K562 (cell line): Measurements from ENCODE around the gene GPR39. TPM values are rescaled to one million over a fixed set of nuclear protein-coding genes. Genes with fewer than 3 reads are reported as not detected.

Experiments
- ATAC-seq: fragments of 200-7000 bp; cut with Tn5 transposase; 3 replicates; pipeline ENCODE4 v1.9.1; 2020; ENCODE audit warnings: moderate library complexity
- BruUV-seq: library from RNA; stranded (reverse); fragments of 400-500 nt; replicated peaks from 2 replicates; lab custom pipeline; 2021; lab: Mats Ljungman, UMichigan
- CTCF ChIA-PET: fragments of 300-600 bp; formaldehyde crosslinking; extraction: SDS; loops from one replicate; lab custom pipeline; 2021; ENCODE audit warnings: low intra/inter-chr PET ratio; lab: Yijun Ruan, JAX
- POLR2A ChIA-PET: fragments of 300-600, 350-650 bp; sonication (Branson Sonifier 250); formaldehyde crosslinking; extraction: SDS; loops from one replicate; lab custom pipeline; 2021; ENCODE audit warnings: antibody characterized with exemption, inconsistent platforms; lab: Yijun Ruan, JAX
- DNase-seq, 4 experiments: peaks; one replicate each; pipeline versions ENCODE4 v3.0.0 to v3.0.0-alpha.2; 2011 to 2018; ENCODE audit warnings: low spot score in 3 of 4, mixed read lengths in 3 of 4; ENCODE audit errors: extremely low read depth in 1 of 4
- FAIRE-seq: peaks from 2 replicates; lab custom pipeline; 2011; peaks lifted over from hg19 to GRCh38; lab: Jason Lieb, UNC
- H2AFZ ChIP-seq: 2 replicates; pipeline ENCODE4 v1.6.0; 2011; ENCODE audit warnings: low read depth, low read length, control low read depth, inconsistent platforms
- H3K27ac ChIP-seq: fragments of 200-600 bp; 3 replicates; pipeline ENCODE4 v1.8.0; 2011; ENCODE audit warnings: low read depth, mild to moderate bottlenecking, control low read depth, inconsistent platforms, low read length, moderate library complexity, mixed read lengths; ENCODE audit errors: extremely low read depth
- H3K27me3 ChIP-seq, 2 experiments: fragments of 300-600 bp in 1 of 2; 2 replicates in 1 of 2; 3 replicates in 1 of 2; pipeline versions ENCODE4 v1.6.0 to v1.8.0; 2011; ENCODE audit warnings: inconsistent platforms in 2 of 2, low read length in 2 of 2, mild to moderate bottlenecking in 1 of 2, mixed read lengths in 1 of 2, moderate library complexity in 1 of 2; ENCODE audit not compliant: control insufficient read depth in 2 of 2, insufficient read depth in 2 of 2
- H3K36me3 ChIP-seq: fragments of 300-600 bp; 3 replicates; pipeline ENCODE4 v1.8.0; 2011; ENCODE audit warnings: mild to moderate bottlenecking, low read length, inconsistent platforms; ENCODE audit not compliant: control insufficient read depth, insufficient read depth
- H3K4me1 ChIP-seq, 2 experiments: fragments of 200-600 bp in 1 of 2; replicated peaks in 1 of 2; 2 replicates in 1 of 2; 3 replicates in 1 of 2; pipeline versions ENCODE4 v1.5.1 to v1.8.0; 2011; ENCODE audit warnings: inconsistent platforms in 2 of 2, low read length in 2 of 2, mild to moderate bottlenecking in 1 of 2, mixed read lengths in 1 of 2, moderate library complexity in 1 of 2; ENCODE audit not compliant: control insufficient read depth in 2 of 2, insufficient read depth in 2 of 2
- H3K4me2 ChIP-seq: 2 replicates; pipeline ENCODE4 v1.6.1; 2011; ENCODE audit warnings: low read length, control low read depth, inconsistent platforms, mixed read lengths; ENCODE audit not compliant: insufficient read depth
- H3K4me3 ChIP-seq: fragments of 200-600 bp; sonication (generic), shearing (Covaris generic); 2 replicates; pipeline ENCODE4 v1.5.1; 2016; ENCODE audit warnings: control low read depth, inconsistent platforms
- H3K79me2 ChIP-seq: fragments of 200-600 bp; 3 replicates; pipeline ENCODE4 v1.8.0; 2011; ENCODE audit warnings: low read length, inconsistent platforms; ENCODE audit not compliant: control insufficient read depth, insufficient read depth
- H3K9ac ChIP-seq, 2 experiments: 2 replicates each; pipeline versions ENCODE4 v1.6.0 to v1.6.1; 2011; ENCODE audit warnings: low read depth in 2 of 2, low read length in 2 of 2, control low read depth in 1 of 2, inconsistent platforms in 1 of 2, mild to moderate bottlenecking in 1 of 2, mixed read lengths in 1 of 2; ENCODE audit not compliant: insufficient read depth in 1 of 2
- H3K9me1 ChIP-seq: one replicate; pipeline ENCODE4 v1.6.0; 2011; ENCODE audit warnings: inconsistent platforms, mild to moderate bottlenecking, low read length, moderate library complexity; ENCODE audit not compliant: control insufficient read depth, insufficient read depth
- H3K9me3 ChIP-seq: replicated peaks from 2 replicates; pipeline ENCODE4 v1.5.1; 2011; ENCODE audit warnings: low read depth, low read length, inconsistent platforms; ENCODE audit not compliant: control insufficient read depth, insufficient read depth
- H4K20me1 ChIP-seq: replicated peaks from 2 replicates; pipeline ENCODE4 v1.6.1; 2011; ENCODE audit warnings: low read length, inconsistent platforms, mixed read lengths; ENCODE audit not compliant: control insufficient read depth, insufficient read depth
- AFF4 ChIP-seq: sonication (generic); formaldehyde crosslinking; IDR thresholded peaks from 2 replicates; pipeline ENCODE4 v1.8.0; 2023; ENCODE audit warnings: mild to moderate bottlenecking, missing genetic modification reagents
- ARNT ChIP-seq, 2 experiments: fragments of 450-650 bp; IDR thresholded peaks; 2 replicates each; pipeline ENCODE4 v1.6.1; 2016; ENCODE audit warnings: mild to moderate bottlenecking in 1 of 2
- CAMTA2 ChIP-seq: fragments of 250-450 bp; sonication (Bioruptor Pico); conservative IDR thresholded peaks from 2 replicates; pipeline ENCODE4 v1.5.1; 2022
- MYC ChIP-seq, 2 experiments: fragments of 250-450 bp in 1 of 2; sonication (Bioruptor Pico) in 1 of 2; IDR thresholded peaks; 2 replicates each; pipeline versions ENCODE4 v1.5.1 to v1.6.1; 2012 to 2021; ENCODE audit warnings: low read depth in 2 of 2, borderline replicate concordance in 1 of 2, improper control_type of control experiment in 1 of 2, low read length in 1 of 2, mild to moderate bottlenecking in 1 of 2, moderate library complexity in 1 of 2
- PKNOX1 ChIP-seq: fragments of 450-650 bp; IDR thresholded peaks from 2 replicates; pipeline ENCODE4 v1.6.1; 2016
- POLR2G ChIP-seq: fragments of 200-400 bp; formaldehyde crosslinking; IDR thresholded peaks from 2 replicates; pipeline ENCODE4 v1.6.1; 2017; ENCODE audit warnings: low read depth, mild to moderate bottlenecking, antibody characterized with exemption, low read length, moderate library complexity
- REST ChIP-seq, 2 experiments: fragments of 450-650 bp; formaldehyde crosslinking in 1 of 2; IDR thresholded peaks; 2 replicates each; pipeline versions ENCODE4 v1.4.0 to v1.6.1; 2014 to 2020; ENCODE audit warnings: mild to moderate bottlenecking in 2 of 2, borderline replicate concordance in 1 of 2, low read depth in 1 of 2
- XRCC4 ChIP-seq: IDR thresholded peaks from one replicate; pipeline ENCODE4 v1.6.1; 2011; ENCODE audit not compliant: insufficient read depth, insufficient read length; ENCODE audit errors: extremely low read depth
- ZSCAN29 ChIP-seq: fragments of 450-650 bp; IDR thresholded peaks from 2 replicates; pipeline ENCODE4 v1.6.1; 2017
- WGBS: fragments of 100-300 bp; shearing (Covaris generic); methylation state at CpG from one replicate; pipeline ENCODE4 v1.1.6; 2016; ENCODE audit warnings: low coverage, mixed read lengths; ENCODE audit not compliant: insufficient coverage; ENCODE audit errors: missing lambda C conversion rate; 5-methylcytosine and 5-hydroxymethylcytosine counted together
- in situ Hi-C: fragments of 300-500 bp; cut with MboI; formaldehyde crosslinking; loops from 4 replicates; pipeline ENCODE4 v1.15.0; 2018; ENCODE audit warnings: inconsistent platforms, mixed read lengths
- intact Hi-C: fragments of 100-400 bp; cut with micrococcal nuclease; formaldehyde crosslinking; loops from 2 replicates; pipeline ENCODE4 v1.14.2; 2022
- polyA plus RNA-seq, 8 experiments: library from polyadenylated mRNA; depleted of rRNA in 4 of 8; stranded (reverse) in 5 of 8; unstranded in 3 of 8; fragments of >200 nt; fragmentation: Nextera tagmentation in 2 of 8; fragmentation: Illumina TruSeq in 1 of 8; extraction: Ambion mirVana in 2 of 8; extraction: Trizol in 1 of 8; gene quantifications; 2 replicates each; pipeline versions ENCODE4 v1.2.1 to v1.2.3, GENCODE V29; 2011 to 2014; ENCODE audit warnings: inconsistent platforms in 1 of 8, missing spikeins in 1 of 8
- total RNA-seq, 7 experiments: library from RNA; depleted of rRNA in 6 of 7; stranded (reverse); fragments of >200 nt in 6 of 7; fragmentation: Illumina TruSeq in 2 of 7; extraction: Trizol in 2 of 7; gene quantifications; 2 replicates each; pipeline versions ENCODE4 v1.2.1 to v1.2.3, GENCODE V29; 2011 to 2021; ENCODE audit warnings: low replicate concordance in 1 of 7

Gene GPR39
- total and polyA plus RNA-seq, 9 of the 15 experiments (the other 6 are each of a cell fraction or from before 2014, with no cell fraction given) = 0.04 TPM; not detected in 8

GRCh38 chr2:132598536-132598935 is 181.9 kb downstream of the GPR39 start:
- intact Hi-C loops = no loop called here
- ChIA-PET CTCF (no interaction called here), POLR2A (interaction anchor here (0.6 to 0.7 kb wide), 3 partner anchors 10 to 1095 kb away, joined by 3 to 4 read pairs (median 3); no protein-coding TSS in a partner anchor)
- no peaks in the 10 kb centered on the region for H3K9me1 ChIP-seq
- no peak overlapping the region for H3K9ac ChIP-seq
- no TSS peak for BruUV-seq
- ATAC-seq (no peak), DNase-seq (no peak), FAIRE-seq (no peak)
- H3K4me3 ChIP-seq = no peak overlapping the region
- no peaks in the 10 kb centered on the region for H3K36me3 ChIP-seq
- H4K20me1 ChIP-seq = no peaks in the 10 kb centered on the region
- H3K4me2 ChIP-seq = no peak overlapping the region
- 3% methylated on average over 3 of the region's 3 CpGs for WGBS
- in situ Hi-C loops = no loop called here
- no peaks in the 10 kb centered on the region for H3K79me2 ChIP-seq
- no peaks in the 10 kb centered on the region for H3K9me3 ChIP-seq
- no peaks in the 10 kb centered on the region for H3K27me3 ChIP-seq
- no peaks in the 10 kb centered on the region for H3K4me1 ChIP-seq
- H2AFZ ChIP-seq = no peak overlapping the region
- H3K27ac ChIP-seq = no peak overlapping the region
- TF ChIP-seq ARNT (IDR thresholded peaks at IDR 0.05) (no peak), REST (IDR thresholded peaks at IDR 0.05; ENCODE audit: borderline replicate concordance) (no peak), REST (CRISPR knock-in tag; IDR thresholded peaks at IDR 0.05; ENCODE audit: low read depth) (no peak), AFF4 (CRISPR knock-in tag) (no peak), POLR2G (no peak), MYC (IDR thresholded peaks at IDR 0.05; ENCODE audit: low read depth, low read length) (no peak), MYC (CRISPR knock-in tag; IDR thresholded peaks at IDR 0.05; ENCODE audit: borderline replicate concordance, low read depth) (no peak), CAMTA2 (CRISPR knock-in tag) (no peak), XRCC4 (no peak), ZSCAN29 (no peak), PKNOX1 (no peak)
